GM12878 (cell line): ENCODE results near the gene FRMD5. TPM values are rescaled to one million over a fixed set of nuclear protein-coding genes. Genes with fewer than 3 reads are reported as not detected.

Source experiments
- ATAC-seq: fragments of 200-7000 bp; cut with Tn5 transposase; 3 replicates; pipeline ENCODE4 v1.9.1; 2020; ENCODE audit warnings: mild to moderate bottlenecking, moderate library complexity
- BruUV-seq: library from RNA; stranded (reverse); fragments of 400-500 nt; replicated peaks from 2 replicates; lab custom pipeline; 2021; lab: Mats Ljungman, UMichigan
- CTCF ChIA-PET: fragments of 300-600 bp; sonication (Branson Sonifier 250); formaldehyde crosslinking; extraction: SDS; loops from one replicate; lab custom pipeline; 2021; ENCODE audit warnings: inconsistent platforms; lab: Yijun Ruan, JAX
- POLR2A ChIA-PET: fragments of 350-600 bp; formaldehyde crosslinking; extraction: SDS; loops from one replicate; lab custom pipeline; 2021; ENCODE audit warnings: inconsistent platforms; lab: Charles Lee
- RAD21 ChIA-PET: fragments of 300-600 bp; sonication (Branson Sonifier 250); formaldehyde crosslinking; loops from one replicate; lab custom pipeline; 2023; ENCODE audit warnings: antibody characterized with exemption; ENCODE audit not compliant: unreplicated experiment; lab: Charles Lee
- SMC1A ChIA-PET: fragments of 300-600 bp; sonication (Branson Sonifier 250); formaldehyde crosslinking; loops from one replicate; lab custom pipeline; 2023; ENCODE audit not compliant: unreplicated experiment, uncharacterized antibody; lab: Charles Lee
- DNase-seq: peaks from one replicate; pipeline ENCODE4 v3.0.0-alpha.2; 2011; ENCODE audit warnings: low read depth, low spot score
- FAIRE-seq: peaks from 3 replicates; lab custom pipeline; 2011; peaks lifted over from hg19 to GRCh38; lab: Jason Lieb, UNC
- H2AFZ ChIP-seq: 2 replicates; pipeline ENCODE4 v1.6.0; 2011; ENCODE audit warnings: low read depth, low read length, control low read depth; ENCODE audit not compliant: control insufficient read depth
- H3K27ac ChIP-seq: 2 replicates; pipeline ENCODE4 v1.5.1; 2011; ENCODE audit warnings: control low read depth; ENCODE audit not compliant: control insufficient read depth, insufficient read depth
- H3K27me3 ChIP-seq, 2 experiments: replicated peaks in 1 of 2; 2 replicates each; pipeline versions ENCODE4 v1.6.0 to v1.6.1; 2011; ENCODE audit warnings: low read length in 1 of 2; ENCODE audit not compliant: control insufficient read depth in 2 of 2, insufficient read depth in 2 of 2
- H3K36me3 ChIP-seq, 2 experiments: 2 replicates each; pipeline ENCODE4 v1.5.1; 2011; ENCODE audit warnings: low read length in 1 of 2; ENCODE audit not compliant: control insufficient read depth in 2 of 2, insufficient read depth in 2 of 2
- H3K4me1 ChIP-seq: 2 replicates; pipeline ENCODE4 v1.6.1; 2011; ENCODE audit warnings: mild to moderate bottlenecking, low read length, moderate library complexity, mixed read lengths; ENCODE audit not compliant: control insufficient read depth, insufficient read depth
- H3K4me2 ChIP-seq: 2 replicates; pipeline ENCODE4 v1.6.0; 2011; ENCODE audit warnings: control low read depth; ENCODE audit not compliant: control insufficient read depth, insufficient read depth
- H3K4me3 ChIP-seq: fragments of 200-600 bp; sonication (generic); 2 replicates; pipeline ENCODE4 v1.5.1; 2016
- H3K79me2 ChIP-seq: 2 replicates; pipeline ENCODE4 v1.6.0; 2011; ENCODE audit warnings: low read length; ENCODE audit not compliant: control insufficient read depth, insufficient read depth
- H3K9ac ChIP-seq: 2 replicates; pipeline ENCODE4 v1.8.0; 2011; ENCODE audit warnings: low read length, control low read depth, mixed read lengths; ENCODE audit not compliant: control insufficient read depth, insufficient read depth
- H3K9me3 ChIP-seq: replicated peaks from 3 replicates; pipeline ENCODE4 v1.5.1; 2011; ENCODE audit warnings: mild to moderate bottlenecking, low read length; ENCODE audit not compliant: control insufficient read depth, insufficient read depth
- H4K20me1 ChIP-seq: 2 replicates; pipeline ENCODE4 v1.6.0; 2011; ENCODE audit not compliant: control insufficient read depth, insufficient read depth
- CHD2 ChIP-seq: IDR thresholded peaks from 2 replicates; pipeline ENCODE4 v1.6.1; 2011; ENCODE audit warnings: low read depth, low read length, improper control_type of control experiment, borderline replicate concordance
- CHD4 ChIP-seq: fragments of 200-600 bp; sonication (generic); IDR thresholded peaks from 2 replicates; pipeline ENCODE4 v1.6.1; 2016; ENCODE audit warnings: mild to moderate bottlenecking
- RAD21 ChIP-seq: IDR thresholded peaks from 2 replicates; pipeline ENCODE4 v1.6.1; 2011; ENCODE audit warnings: mild to moderate bottlenecking, low read depth, low read length, moderate library complexity; ENCODE audit not compliant: insufficient read depth
- RB1 ChIP-seq: fragments of 450-650 bp; formaldehyde crosslinking; IDR thresholded peaks from 2 replicates; pipeline ENCODE4 v1.6.1; 2017; ENCODE audit warnings: mild to moderate bottlenecking, borderline replicate concordance
- SMAD1 ChIP-seq: fragments of 450-650 bp; IDR thresholded peaks from 2 replicates; pipeline ENCODE4 v1.6.1; 2018; ENCODE audit warnings: mild to moderate bottlenecking, low read depth; ENCODE audit not compliant: partially characterized antibody
- ZNF384 ChIP-seq: IDR thresholded peaks from 2 replicates; pipeline ENCODE4 v1.6.1; 2012; ENCODE audit warnings: low read depth, mild to moderate bottlenecking, low read length, improper control_type of control experiment, borderline replicate concordance
- WGBS: methylation state at CpG from one replicate; pipeline ENCODE4 v1.1.6; 2016; ENCODE audit warnings: low lambda C conversion rate; ENCODE audit not compliant: insufficient replicate concordance, insufficient coverage; ENCODE audit errors: missing lambda C conversion rate; 5-methylcytosine and 5-hydroxymethylcytosine counted together
- in situ Hi-C: fragments of 300-500 bp; cut with MboI; formaldehyde crosslinking; loops from 9 replicates; pipeline ENCODE4 v1.14.3; 2018; ENCODE audit warnings: mixed read lengths
- intact Hi-C: fragments of 100-400 bp; cut with micrococcal nuclease; formaldehyde crosslinking; loops from one replicate; pipeline ENCODE4 v1.14.2; 2022; ENCODE audit not compliant: unreplicated experiment
- polyA plus RNA-seq, 11 experiments: library from polyadenylated mRNA; depleted of rRNA in 4 of 11; unstranded in 6 of 11; stranded (reverse) in 5 of 11; fragments of >200 nt; fragmentation: Nextera tagmentation in 4 of 11; fragmentation: Illumina TruSeq in 1 of 11; extraction: Ambion mirVana in 4 of 11; extraction: Trizol in 1 of 11; gene quantifications; 1 replicate in 1 of 11; 2 replicates in 10 of 11; pipeline versions ENCODE4 v1.2.1 to v1.2.3, GENCODE V29; 2011 to 2016; ENCODE audit warnings: inconsistent platforms in 2 of 11, missing spikeins in 2 of 11, low read depth in 1 of 11
- total RNA-seq, 4 experiments: library from RNA; depleted of rRNA in 3 of 4; stranded (reverse); fragments of >200 nt in 3 of 4; fragmentation: Illumina TruSeq in 1 of 4; extraction: Trizol in 1 of 4; gene quantifications; 2 replicates each; pipeline versions ENCODE4 v1.2.1 to v1.2.3, GENCODE V29; 2013 to 2021
- TF ChIP-seq, protein P1 (sequence below): IDR thresholded peaks from 2 replicates; pipeline ENCODE4 v1.6.1; 2011; ENCODE audit warnings: mild to moderate bottlenecking, low read depth, low read length, moderate library complexity; ENCODE audit not compliant: insufficient replicate concordance
- TF ChIP-seq, protein P2 (sequence below): fragments of 150-350 bp; IDR thresholded peaks from 2 replicates; pipeline ENCODE4 v1.6.1; 2014; ENCODE audit warnings: mild to moderate bottlenecking, low read depth, low read length
- TF ChIP-seq, protein P3 (sequence below), 3 experiments: IDR thresholded peaks in 2 of 3; conservative IDR thresholded peaks in 1 of 3; 2 replicates each; pipeline ENCODE4 v1.5.1; 2011; ENCODE audit warnings: low read depth in 3 of 3, low read length in 3 of 3, mild to moderate bottlenecking in 3 of 3, control low read depth in 2 of 3, moderate library complexity in 2 of 3, inconsistent platforms in 1 of 3, mixed read lengths in 1 of 3; ENCODE audit not compliant: control insufficient read depth in 2 of 3, insufficient read depth in 1 of 3; ENCODE audit errors: extremely low read depth in 1 of 3

Gene FRMD5
- total and polyA plus RNA-seq, 10 of the 15 experiments (the other 5 are each of a cell fraction or from before 2014, with no cell fraction given): 0.26 to 6.4 (median 0.68) TPM; not detected in 1

DNA sequence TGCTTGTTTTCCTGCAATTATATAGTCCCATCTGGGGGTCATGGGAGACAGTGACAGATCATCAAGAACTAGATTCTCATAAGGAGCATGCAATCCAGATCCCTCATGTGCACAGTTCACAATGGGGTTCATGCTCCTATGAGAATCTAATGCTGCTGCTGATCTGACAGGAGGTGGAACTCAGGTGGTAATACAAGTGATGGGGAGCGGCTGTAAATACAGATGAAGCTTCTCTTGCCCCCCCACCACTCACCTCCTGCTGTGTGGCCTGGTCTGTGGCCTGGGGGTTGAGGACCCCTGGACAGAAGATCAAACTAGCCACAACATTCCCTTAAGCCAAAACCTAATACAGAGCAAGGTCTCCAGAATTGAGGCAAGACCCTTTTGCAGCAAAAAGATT, 207.1 kb downstream of the FRMD5 start:
- H3K36me3 ChIP-seq: no peaks in the 10 kb centered on the region
- intact Hi-C loops: no loop called here
- no peak for TF ChIP-seq CHD2
- TF ChIP-seq SMAD1: no peak
- TF ChIP-seq, protein P1, sequence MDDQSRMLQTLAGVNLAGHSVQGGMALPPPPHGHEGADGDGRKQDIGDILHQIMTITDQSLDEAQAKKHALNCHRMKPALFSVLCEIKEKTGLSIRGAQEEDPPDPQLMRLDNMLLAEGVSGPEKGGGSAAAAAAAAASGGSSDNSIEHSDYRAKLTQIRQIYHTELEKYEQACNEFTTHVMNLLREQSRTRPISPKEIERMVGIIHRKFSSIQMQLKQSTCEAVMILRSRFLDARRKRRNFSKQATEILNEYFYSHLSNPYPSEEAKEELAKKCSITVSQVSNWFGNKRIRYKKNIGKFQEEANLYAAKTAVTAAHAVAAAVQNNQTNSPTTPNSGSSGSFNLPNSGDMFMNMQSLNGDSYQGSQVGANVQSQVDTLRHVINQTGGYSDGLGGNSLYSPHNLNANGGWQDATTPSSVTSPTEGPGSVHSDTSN: no peak
- TF ChIP-seq, protein P2, sequence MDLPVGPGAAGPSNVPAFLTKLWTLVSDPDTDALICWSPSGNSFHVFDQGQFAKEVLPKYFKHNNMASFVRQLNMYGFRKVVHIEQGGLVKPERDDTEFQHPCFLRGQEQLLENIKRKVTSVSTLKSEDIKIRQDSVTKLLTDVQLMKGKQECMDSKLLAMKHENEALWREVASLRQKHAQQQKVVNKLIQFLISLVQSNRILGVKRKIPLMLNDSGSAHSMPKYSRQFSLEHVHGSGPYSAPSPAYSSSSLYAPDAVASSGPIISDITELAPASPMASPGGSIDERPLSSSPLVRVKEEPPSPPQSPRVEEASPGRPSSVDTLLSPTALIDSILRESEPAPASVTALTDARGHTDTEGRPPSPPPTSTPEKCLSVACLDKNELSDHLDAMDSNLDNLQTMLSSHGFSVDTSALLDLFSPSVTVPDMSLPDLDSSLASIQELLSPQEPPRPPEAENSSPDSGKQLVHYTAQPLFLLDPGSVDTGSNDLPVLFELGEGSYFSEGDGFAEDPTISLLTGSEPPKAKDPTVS: no peak
- TF ChIP-seq ZNF384: no peak
- TF ChIP-seq, protein P3, sequence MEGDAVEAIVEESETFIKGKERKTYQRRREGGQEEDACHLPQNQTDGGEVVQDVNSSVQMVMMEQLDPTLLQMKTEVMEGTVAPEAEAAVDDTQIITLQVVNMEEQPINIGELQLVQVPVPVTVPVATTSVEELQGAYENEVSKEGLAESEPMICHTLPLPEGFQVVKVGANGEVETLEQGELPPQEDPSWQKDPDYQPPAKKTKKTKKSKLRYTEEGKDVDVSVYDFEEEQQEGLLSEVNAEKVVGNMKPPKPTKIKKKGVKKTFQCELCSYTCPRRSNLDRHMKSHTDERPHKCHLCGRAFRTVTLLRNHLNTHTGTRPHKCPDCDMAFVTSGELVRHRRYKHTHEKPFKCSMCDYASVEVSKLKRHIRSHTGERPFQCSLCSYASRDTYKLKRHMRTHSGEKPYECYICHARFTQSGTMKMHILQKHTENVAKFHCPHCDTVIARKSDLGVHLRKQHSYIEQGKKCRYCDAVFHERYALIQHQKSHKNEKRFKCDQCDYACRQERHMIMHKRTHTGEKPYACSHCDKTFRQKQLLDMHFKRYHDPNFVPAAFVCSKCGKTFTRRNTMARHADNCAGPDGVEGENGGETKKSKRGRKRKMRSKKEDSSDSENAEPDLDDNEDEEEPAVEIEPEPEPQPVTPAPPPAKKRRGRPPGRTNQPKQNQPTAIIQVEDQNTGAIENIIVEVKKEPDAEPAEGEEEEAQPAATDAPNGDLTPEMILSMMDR (IDR thresholded peaks at IDR 0.05 in 2 of 3, conservative IDR thresholded peaks at IDR 0.05 in 1 of 3; ENCODE audit: control insufficient read depth in 2 of 3, extremely low read depth in 1 of 3, insufficient read depth in 1 of 3, low read depth in 3 of 3, low read length in 3 of 3): no peak
- no peak for TF ChIP-seq RB1
- TF ChIP-seq RAD21: no peak
- no peak for TF ChIP-seq CHD4
- FAIRE-seq: no peak
- no TSS peak for BruUV-seq
- no peaks in the 10 kb centered on the region for H3K27me3 ChIP-seq
- DNase-seq: no peak
- no peak overlapping the region for H3K4me2 ChIP-seq
- no peak for ATAC-seq
- H2AFZ ChIP-seq: no peak overlapping the region
- H3K9me3 ChIP-seq: no peaks in the 10 kb centered on the region
- H3K4me3 ChIP-seq: no peak overlapping the region
- ChIA-PET RAD21 (no interaction called here), POLR2A (no interaction called here), SMC1A (no interaction called here), CTCF (no interaction called here)
- H3K27ac ChIP-seq: no peak overlapping the region
- H3K9ac ChIP-seq: no peak overlapping the region
- in situ Hi-C loops: loop anchor here (5.0 kb wide), 1 partner anchor 76 kb away; no protein-coding TSS in a partner anchor
- no peaks in the 10 kb centered on the region for H3K79me2 ChIP-seq
- H4K20me1 ChIP-seq: no peaks in the 10 kb centered on the region
- WGBS: 40% methylated on average over 1 of the region's 1 CpG
- peaks cover 5% of the 10 kb centered on the region; the same call in 1 of the 2 replicates for H3K4me1 ChIP-seq
